ENCODE results near the gene CYP3A7. TPM values are rescaled to one million over a fixed set of nuclear protein-coding genes. Genes with fewer than 3 reads are reported as not detected.

CYP3A7 gene
- total and polyA plus RNA-seq, 2 of the 4 experiments (the other 2 are of a cell fraction) = not detected

GRCh38 chr7:99780588-99780987 is 45.6 kb upstream of the CYP3A7 start:
- Histone ChIP-seq H3K9me1 (ENCODE audit: insufficient read depth, low read length) (no peaks in the 10 kb centered on the region), H3K27me3 (ENCODE audit: control insufficient read depth, insufficient read depth, low read length) (peaks cover 4% of the 10 kb centered on the region), H2BK20ac (ENCODE audit: low read depth, low read length) (no peak overlapping the region), H2BK5ac (ENCODE audit: low read depth, low read length, poor library complexity, severe bottlenecking) (no peak overlapping the region), H3K4me2 (ENCODE audit: low read depth, low read length) (no peak overlapping the region), H3K4me1 (ENCODE audit: control insufficient read depth, insufficient read depth, low read length) (no peaks in the 10 kb centered on the region), H3K18ac (ENCODE audit: low read depth, low read length) (no peak overlapping the region), H3K9me3 (ENCODE audit: control insufficient read depth, insufficient read depth, low read length) (no peaks in the 10 kb centered on the region), H4K8ac (ENCODE audit: low read depth in 2 of 2, low read length in 2 of 2) (no peak overlapping the region), H3K27ac (ENCODE audit: insufficient read depth, low read length) (no peak overlapping the region), H2AK9ac (replicated peaks; ENCODE audit: low read depth, low read length, poor library complexity) (no peak overlapping the region), H3K4ac (ENCODE audit: low read depth, low read length) (no peak overlapping the region), H4K91ac (ENCODE audit: insufficient read depth, low read depth, low read length) (no peak overlapping the region), H3K79me1 (ENCODE audit: low read depth in 1 of 2, low read length in 2 of 2) (no peaks in the 10 kb centered on the region), H2BK120ac (ENCODE audit: low read depth, low read length) (no peak overlapping the region), H3K23ac (ENCODE audit: low read depth, low read length) (no peak overlapping the region), H4K5ac (ENCODE audit: low read depth, low read length) (no peak overlapping the region), H4K20me1 (ENCODE audit: insufficient read depth, low read length) (no peaks in the 10 kb centered on the region), H2AFZ (replicated peaks; ENCODE audit: low read length, poor library complexity) (no peak overlapping the region), H3K56ac (ENCODE audit: extremely low read depth, insufficient read depth, low read length) (no peak overlapping the region), H2AK5ac (ENCODE audit: low read depth, low read length) (no peak overlapping the region), H2BK15ac (ENCODE audit: low read depth, low read length) (no peak overlapping the region), H3K4me3 (ENCODE audit: insufficient read depth, low read depth, low read length) (no peak overlapping the region), H3K14ac (replicated peaks; ENCODE audit: low read depth, low read length) (no peak overlapping the region), H3K9ac (ENCODE audit: low read depth, low read length) (no peak overlapping the region), H3K36me3 (ENCODE audit: control insufficient read depth, insufficient read depth, low read length) (no peaks in the 10 kb centered on the region)
- ChIA-PET CTCF (no interaction called here), POLR2A (ENCODE audit: unreplicated experiment) (no interaction called here)
- BruUV-seq (replicated peaks) = no TSS peak
- DNase-seq (no peak), ATAC-seq (ENCODE audit: low read depth) (no peak)
- TF ChIP-seq MAFK (IDR thresholded peaks at IDR 0.05; ENCODE audit: low read depth, low read length) = no peak
- TF ChIP-seq RFX5 (IDR thresholded peaks at IDR 0.05; ENCODE audit: low read depth, low read length) = no peak
- TF ChIP-seq FOS (IDR thresholded peaks at IDR 0.05; ENCODE audit: low read depth, low read length) = no peak
- no peak for TF ChIP-seq MXI1 (IDR thresholded peaks at IDR 0.05; ENCODE audit: borderline replicate concordance, low read depth, low read length)
- TF ChIP-seq CTCF (conservative IDR thresholded peaks at IDR 0.05; ENCODE audit: low read depth, low read length) = no peak
- dilution Hi-C loops (cut with HindIII; ENCODE audit: low sequenced_read_pairs, unreplicated experiment) (no loop called here), intact Hi-C loops (cut with micrococcal nuclease) (no loop called here), in situ Hi-C loops (cut with MboI; ENCODE audit: low sequenced_read_pairs) (no loop called here)
- no CpG with 5 or more reads among the region's 1 CpG for WGBS, 2 experiments (ENCODE audit: extremely low coverage in 2 of 2, insufficient read length in 1 of 2)

All from IMR-90 (cell line).